Right renal pelvis (tissue), 4 donors: ENCODE results near the gene GPR152. TPM values are rescaled to one million over a fixed set of nuclear protein-coding genes. Genes with fewer than 3 reads are reported as not detected.

ENCODE experiments used
- DNase-seq, 4 donors: peaks; one replicate each; pipeline ENCODE4 v3.0.0-alpha.2; 2013; ENCODE audit warnings: low read depth in 4 of 4, low spot score in 3 of 4, missing footprints in 1 of 4
- polyA plus RNA-seq, 4 donors: library from polyadenylated mRNA; unstranded; fragments of 120-200 nt; gene quantifications; one replicate each; pipeline ENCODE4 v1.2.1, GENCODE V29; 2013; ENCODE audit not compliant: insufficient read length in 4 of 4

GPR152 gene
- polyA plus RNA-seq, result not detected

- DNase-seq, result no peak
These were observed at the start of gene GPR152 for GRCh38 chr11:67452141-67452952. Gene GPR152, minus strand, starts transcription at chr11:67452729. Its CDS starts 5 bp downstream, at chr11:67452724.

- DNase-seq, result no peak
These were observed 49.3 kb upstream of the GPR152 start for GRCh38 chr11:67501854-67502253.

- no peak for DNase-seq
These were observed 48.5 kb upstream of the GPR152 start for GRCh38 chr11:67500831-67501715.

GRCh38 chr11:67500484-67500821 lies 47.9 kb upstream of the GPR152 start:
- no peak for DNase-seq

GRCh38 chr11:67499808-67500483 lies 47.4 kb upstream of the GPR152 start:
- DNase-seq, result no peak

- no peak for DNase-seq
These were observed 46.0 kb upstream of the GPR152 start for GRCh38 chr11:67498544-67498972.

GRCh38 chr11:67497656-67498291 lies 45.2 kb upstream of the GPR152 start:
- DNase-seq, result no peak

- DNase-seq, result no peak
These were observed 43.6 kb upstream of the GPR152 start for GRCh38 chr11:67496113-67496512.

GRCh38 chr11:67495234-67496005 lies 42.9 kb upstream of the GPR152 start:
- no peak for DNase-seq

- DNase-seq, result no peak
These were observed 42.1 kb upstream of the GPR152 start for GRCh38 chr11:67494371-67495233.

- no peak for DNase-seq
These were observed 41.2 kb upstream of the GPR152 start for GRCh38 chr11:67493548-67494370.

- DNase-seq, result no peak
These were observed 40.4 kb upstream of the GPR152 start for GRCh38 chr11:67492801-67493547.

GRCh38 chr11:67492069-67492727 lies 39.7 kb upstream of the GPR152 start:
- no peak for DNase-seq

- no peak for DNase-seq
These were observed 38.9 kb upstream of the GPR152 start for GRCh38 chr11:67491276-67492068.

- no peak for DNase-seq
These were observed 38.2 kb upstream of the GPR152 start for GRCh38 chr11:67490727-67491065.
